Neural cell (in vitro differentiated cells): ENCODE results near the gene GANC. TPM values are rescaled to one million over a fixed set of nuclear protein-coding genes. Genes with fewer than 3 reads are reported as not detected.

Experiments used
- H2AFZ ChIP-seq: fragments of 200-600, 300-800 bp; sonication (generic), shearing (Covaris generic); 2 replicates; pipeline ENCODE4 v1.6.0; 2014; ENCODE audit warnings: low read depth, mild to moderate bottlenecking, antibody characterized with exemption, low read length, moderate library complexity
- H3F3A ChIP-seq: fragments of 200-600 bp; shearing (Covaris generic); 2 replicates; pipeline ENCODE4 v1.6.1; 2016; ENCODE audit warnings: mild to moderate bottlenecking, moderate library complexity, mixed read lengths, antibody characterized with exemption, low read length; ENCODE audit not compliant: insufficient read depth, poor library complexity, severe bottlenecking
- H3K27ac ChIP-seq: fragments of 200-600, 300-800 bp; sonication (generic), shearing (Covaris generic); 2 replicates; pipeline ENCODE4 v1.5.1; 2014; ENCODE audit warnings: mild to moderate bottlenecking, low read length, moderate library complexity
- H3K27me3 ChIP-seq: fragments of 300-800, 200-600 bp; sonication (generic), shearing (Covaris generic); 2 replicates; pipeline ENCODE4 v1.6.0; 2014; ENCODE audit warnings: mild to moderate bottlenecking, low read depth, low read length, moderate library complexity; ENCODE audit not compliant: insufficient read depth
- H3K36me3 ChIP-seq: fragments of 300-800, 200-600 bp; sonication (generic), shearing (Covaris generic); 2 replicates; pipeline ENCODE4 v1.5.1; 2014; ENCODE audit warnings: mild to moderate bottlenecking, antibody characterized with exemption, low read length, moderate library complexity; ENCODE audit not compliant: insufficient read depth
- H3K4me2 ChIP-seq: fragments of 300-800, 200-600 bp; sonication (generic), shearing (Covaris generic); 2 replicates; pipeline ENCODE4 v1.6.0; 2014; ENCODE audit warnings: mild to moderate bottlenecking, low read length
- H3K4me3 ChIP-seq: fragments of 300-800, 200-600 bp; sonication (generic), shearing (Covaris generic); 2 replicates; pipeline ENCODE4 v1.5.1; 2014; ENCODE audit warnings: mild to moderate bottlenecking, low read length, moderate library complexity
- H3K79me2 ChIP-seq: fragments of 200-600 bp; shearing (Covaris generic); replicated peaks from 2 replicates; pipeline ENCODE4 v1.6.0; 2014; ENCODE audit warnings: mild to moderate bottlenecking, low read length, moderate library complexity; ENCODE audit not compliant: insufficient read depth
- H3K9ac ChIP-seq: fragments of 300-800, 200-600 bp; sonication (generic), shearing (Covaris generic); 2 replicates; pipeline ENCODE4 v1.6.1; 2016; ENCODE audit warnings: mild to moderate bottlenecking, low read length, mixed read lengths
- H3K9me2 ChIP-seq: fragments of 200-600 bp; shearing (Covaris generic); 2 replicates; pipeline ENCODE4 v1.6.1; 2016; ENCODE audit warnings: mild to moderate bottlenecking, low read length, mixed read lengths; ENCODE audit not compliant: insufficient read depth
- H3K9me3 ChIP-seq: fragments of 200-600, 300-800 bp; sonication (generic), shearing (Covaris generic); 2 replicates; pipeline ENCODE4 v1.6.1; 2016; ENCODE audit warnings: mild to moderate bottlenecking, mixed run types, low read length, moderate library complexity, mixed read lengths
- H4K20me1 ChIP-seq: fragments of 200-600 bp; shearing (Covaris generic); 2 replicates; pipeline ENCODE4 v1.6.1; 2016; ENCODE audit warnings: mild to moderate bottlenecking, mixed run types; ENCODE audit not compliant: insufficient read depth
- EP300 ChIP-seq: fragments of 450-650 bp; conservative IDR thresholded peaks from 2 replicates; pipeline ENCODE4 v1.6.1; 2014; ENCODE audit warnings: antibody characterized with exemption, mild to moderate bottlenecking, moderate library complexity; ENCODE audit not compliant: poor library complexity, severe bottlenecking
- EZH2 ChIP-seq: fragments of 200-600, 300-800 bp; shearing (Covaris generic), sonication (generic); IDR thresholded peaks from 2 replicates; pipeline ENCODE4 v1.6.1; 2014; ENCODE audit warnings: antibody characterized with exemption, low read length, borderline replicate concordance, mild to moderate bottlenecking; ENCODE audit not compliant: insufficient read depth, poor library complexity, severe bottlenecking
- MXI1 ChIP-seq: fragments of 450-650 bp; conservative IDR thresholded peaks from 2 replicates; pipeline ENCODE4 v1.6.1; 2014; ENCODE audit warnings: antibody characterized with exemption, mild to moderate bottlenecking; ENCODE audit not compliant: poor library complexity, severe bottlenecking
- POLR2AphosphoS5 ChIP-seq: IDR thresholded peaks from 2 replicates; pipeline ENCODE4 v1.6.1; 2012
- RAD21 ChIP-seq: fragments of 450-650 bp; conservative IDR thresholded peaks from 2 replicates; pipeline ENCODE4 v1.6.1; 2014; ENCODE audit warnings: antibody characterized with exemption, mild to moderate bottlenecking, moderate library complexity
- SMC3 ChIP-seq: fragments of 450-650 bp; conservative IDR thresholded peaks from 2 replicates; pipeline ENCODE4 v1.6.1; 2014; ENCODE audit warnings: antibody characterized with exemption, mild to moderate bottlenecking, moderate library complexity; ENCODE audit not compliant: poor library complexity
- TAF1 ChIP-seq: IDR thresholded peaks from 2 replicates; pipeline ENCODE4 v1.6.1; 2012; ENCODE audit warnings: low read depth
- polyA plus RNA-seq: library from polyadenylated mRNA; depleted of rRNA; stranded (reverse); fragments of >200 nt; gene quantifications from 2 replicates; pipeline ENCODE4 v1.2.3, GENCODE V29; 2014
- TF ChIP-seq, protein P1 (sequence below): IDR thresholded peaks from 2 replicates; pipeline ENCODE4 v1.6.1; 2012; ENCODE audit warnings: borderline replicate concordance
- TF ChIP-seq, protein P2 (sequence below): fragments of 450-650 bp; IDR thresholded peaks from 2 replicates; pipeline ENCODE4 v1.5.1; 2014; ENCODE audit warnings: antibody characterized with exemption, mild to moderate bottlenecking, moderate library complexity; ENCODE audit not compliant: poor library complexity, severe bottlenecking

Gene GANC
- polyA plus RNA-seq, 1 donor from 2014 or later: 6.0 TPM

GRCh38 chr15:42352401-42352800 lies 79.4 kb downstream of the GANC start:
- Histone ChIP-seq H3K27me3 (no peaks in the 10 kb centered on the region), H3K9me3 (no peaks in the 10 kb centered on the region), H3K9ac (no peak overlapping the region), H3K36me3 (no peaks in the 10 kb centered on the region), H3K27ac (no peak overlapping the region), H4K20me1 (no peaks in the 10 kb centered on the region), H3F3A (no peaks in the 10 kb centered on the region), H3K4me3 (no peak overlapping the region), H3K9me2 (no peaks in the 10 kb centered on the region), H3K79me2 (no peaks in the 10 kb centered on the region), H3K4me2 (no peak overlapping the region), H2AFZ (no peak overlapping the region)
- TF ChIP-seq, protein P1, sequence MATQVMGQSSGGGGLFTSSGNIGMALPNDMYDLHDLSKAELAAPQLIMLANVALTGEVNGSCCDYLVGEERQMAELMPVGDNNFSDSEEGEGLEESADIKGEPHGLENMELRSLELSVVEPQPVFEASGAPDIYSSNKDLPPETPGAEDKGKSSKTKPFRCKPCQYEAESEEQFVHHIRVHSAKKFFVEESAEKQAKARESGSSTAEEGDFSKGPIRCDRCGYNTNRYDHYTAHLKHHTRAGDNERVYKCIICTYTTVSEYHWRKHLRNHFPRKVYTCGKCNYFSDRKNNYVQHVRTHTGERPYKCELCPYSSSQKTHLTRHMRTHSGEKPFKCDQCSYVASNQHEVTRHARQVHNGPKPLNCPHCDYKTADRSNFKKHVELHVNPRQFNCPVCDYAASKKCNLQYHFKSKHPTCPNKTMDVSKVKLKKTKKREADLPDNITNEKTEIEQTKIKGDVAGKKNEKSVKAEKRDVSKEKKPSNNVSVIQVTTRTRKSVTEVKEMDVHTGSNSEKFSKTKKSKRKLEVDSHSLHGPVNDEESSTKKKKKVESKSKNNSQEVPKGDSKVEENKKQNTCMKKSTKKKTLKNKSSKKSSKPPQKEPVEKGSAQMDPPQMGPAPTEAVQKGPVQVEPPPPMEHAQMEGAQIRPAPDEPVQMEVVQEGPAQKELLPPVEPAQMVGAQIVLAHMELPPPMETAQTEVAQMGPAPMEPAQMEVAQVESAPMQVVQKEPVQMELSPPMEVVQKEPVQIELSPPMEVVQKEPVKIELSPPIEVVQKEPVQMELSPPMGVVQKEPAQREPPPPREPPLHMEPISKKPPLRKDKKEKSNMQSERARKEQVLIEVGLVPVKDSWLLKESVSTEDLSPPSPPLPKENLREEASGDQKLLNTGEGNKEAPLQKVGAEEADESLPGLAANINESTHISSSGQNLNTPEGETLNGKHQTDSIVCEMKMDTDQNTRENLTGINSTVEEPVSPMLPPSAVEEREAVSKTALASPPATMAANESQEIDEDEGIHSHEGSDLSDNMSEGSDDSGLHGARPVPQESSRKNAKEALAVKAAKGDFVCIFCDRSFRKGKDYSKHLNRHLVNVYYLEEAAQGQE: no peak
- TF ChIP-seq EZH2: no peak
- no peak for TF ChIP-seq TAF1
- TF ChIP-seq RAD21: no peak
- no peak for TF ChIP-seq POLR2AphosphoS5
- TF ChIP-seq, protein P2, sequence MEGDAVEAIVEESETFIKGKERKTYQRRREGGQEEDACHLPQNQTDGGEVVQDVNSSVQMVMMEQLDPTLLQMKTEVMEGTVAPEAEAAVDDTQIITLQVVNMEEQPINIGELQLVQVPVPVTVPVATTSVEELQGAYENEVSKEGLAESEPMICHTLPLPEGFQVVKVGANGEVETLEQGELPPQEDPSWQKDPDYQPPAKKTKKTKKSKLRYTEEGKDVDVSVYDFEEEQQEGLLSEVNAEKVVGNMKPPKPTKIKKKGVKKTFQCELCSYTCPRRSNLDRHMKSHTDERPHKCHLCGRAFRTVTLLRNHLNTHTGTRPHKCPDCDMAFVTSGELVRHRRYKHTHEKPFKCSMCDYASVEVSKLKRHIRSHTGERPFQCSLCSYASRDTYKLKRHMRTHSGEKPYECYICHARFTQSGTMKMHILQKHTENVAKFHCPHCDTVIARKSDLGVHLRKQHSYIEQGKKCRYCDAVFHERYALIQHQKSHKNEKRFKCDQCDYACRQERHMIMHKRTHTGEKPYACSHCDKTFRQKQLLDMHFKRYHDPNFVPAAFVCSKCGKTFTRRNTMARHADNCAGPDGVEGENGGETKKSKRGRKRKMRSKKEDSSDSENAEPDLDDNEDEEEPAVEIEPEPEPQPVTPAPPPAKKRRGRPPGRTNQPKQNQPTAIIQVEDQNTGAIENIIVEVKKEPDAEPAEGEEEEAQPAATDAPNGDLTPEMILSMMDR: no peak
- no peak for TF ChIP-seq EP300
- TF ChIP-seq SMC3: no peak
- no peak for TF ChIP-seq MXI1

DNA sequence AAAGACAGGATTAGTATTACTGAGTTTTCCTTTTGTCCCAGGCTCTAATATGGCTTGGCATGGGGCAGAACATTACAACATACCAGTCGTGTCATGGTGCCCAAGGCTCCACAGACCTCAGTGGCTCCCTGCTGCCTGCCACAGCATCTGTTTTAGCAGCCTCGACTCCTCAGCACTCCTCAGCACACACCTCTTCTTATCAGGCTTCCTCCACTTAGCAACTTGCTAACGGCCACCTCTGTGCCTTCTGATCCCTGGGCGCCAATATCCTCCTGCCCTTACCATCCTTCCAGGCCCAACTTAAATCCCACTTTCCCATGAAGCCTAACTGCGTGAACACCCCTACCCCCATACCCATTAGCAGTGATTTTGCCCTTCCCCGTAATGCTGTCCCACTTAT lies 80.1 kb downstream of the GANC start:
- Histone ChIP-seq H3K36me3 (no peaks in the 10 kb centered on the region), H2AFZ (no peak overlapping the region), H4K20me1 (no peaks in the 10 kb centered on the region), H3K4me3 (no peak overlapping the region), H3K27me3 (no peaks in the 10 kb centered on the region), H3K27ac (no peak overlapping the region), H3K9me3 (no peaks in the 10 kb centered on the region), H3K9ac (no peak overlapping the region), H3K4me2 (no peak overlapping the region), H3K9me2 (no peaks in the 10 kb centered on the region), H3K79me2 (no peaks in the 10 kb centered on the region), H3F3A (no peaks in the 10 kb centered on the region)
- TF ChIP-seq MXI1 (no peak), TAF1 (no peak), SMC3 (no peak), EZH2 (no peak), EP300 (no peak)
- TF ChIP-seq, protein P2: no peak
